M059J (cell line): ENCODE data around the gene CDYL. TPM values are rescaled to one million over a fixed set of nuclear protein-coding genes. Genes with fewer than 3 reads are reported as not detected.

Experiments
- DNase-seq: peaks from one replicate; pipeline ENCODE4 v3.0.0-alpha.2; 2012; ENCODE audit warnings: low read depth
- total RNA-seq: library from RNA; depleted of rRNA; stranded (reverse); fragments of >200 nt; shearing (Covaris generic); gene quantifications from 2 replicates; pipeline ENCODE4 v1.2.3, GENCODE V29; 2014; rRNA removed

CDYL gene, protein sequence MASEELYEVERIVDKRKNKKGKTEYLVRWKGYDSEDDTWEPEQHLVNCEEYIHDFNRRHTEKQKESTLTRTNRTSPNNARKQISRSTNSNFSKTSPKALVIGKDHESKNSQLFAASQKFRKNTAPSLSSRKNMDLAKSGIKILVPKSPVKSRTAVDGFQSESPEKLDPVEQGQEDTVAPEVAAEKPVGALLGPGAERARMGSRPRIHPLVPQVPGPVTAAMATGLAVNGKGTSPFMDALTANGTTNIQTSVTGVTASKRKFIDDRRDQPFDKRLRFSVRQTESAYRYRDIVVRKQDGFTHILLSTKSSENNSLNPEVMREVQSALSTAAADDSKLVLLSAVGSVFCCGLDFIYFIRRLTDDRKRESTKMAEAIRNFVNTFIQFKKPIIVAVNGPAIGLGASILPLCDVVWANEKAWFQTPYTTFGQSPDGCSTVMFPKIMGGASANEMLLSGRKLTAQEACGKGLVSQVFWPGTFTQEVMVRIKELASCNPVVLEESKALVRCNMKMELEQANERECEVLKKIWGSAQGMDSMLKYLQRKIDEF
- 34.3 and 49.2 TPM in 2 replicates for total RNA-seq

GRCh38 chr6:4776131-4776492 is at the start of gene CDYL:
Gene CDYL, plus strand, starts transcription at chr6:4776404. Its CDS starts 380 bp downstream, at chr6:4776784.
- DNase-seq = peak; percentile 83

DNA sequence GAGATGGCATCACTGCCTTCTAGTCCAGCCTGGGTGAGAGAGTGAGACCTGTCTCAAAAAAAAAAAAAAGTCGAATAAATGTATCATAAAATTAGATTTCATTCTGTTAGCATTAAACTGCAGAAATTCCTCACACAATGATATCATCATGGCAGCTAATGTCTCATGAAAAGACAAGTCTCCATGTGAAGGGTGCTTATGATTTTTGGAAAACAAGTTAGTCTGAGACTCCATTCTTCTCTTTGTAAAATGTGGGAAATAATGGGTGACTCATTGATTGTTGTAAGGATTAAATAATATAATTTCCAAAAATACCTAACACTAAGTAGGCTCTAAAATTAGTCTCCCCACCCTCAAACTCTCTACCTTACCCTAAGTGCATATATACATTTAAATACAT is 49.6 kb upstream of the CDYL start:
- DNase-seq = no peak

GRCh38 chr6:4727217-4727616 is 49.0 kb upstream of the CDYL start:
- no peak for DNase-seq

GRCh38 chr6:4727671-4728435 is 48.4 kb upstream of the CDYL start:
- peak; percentile 75 for DNase-seq

GRCh38 chr6:4728436-4728769 is 47.8 kb upstream of the CDYL start:
- DNase-seq = no peak

DNA sequence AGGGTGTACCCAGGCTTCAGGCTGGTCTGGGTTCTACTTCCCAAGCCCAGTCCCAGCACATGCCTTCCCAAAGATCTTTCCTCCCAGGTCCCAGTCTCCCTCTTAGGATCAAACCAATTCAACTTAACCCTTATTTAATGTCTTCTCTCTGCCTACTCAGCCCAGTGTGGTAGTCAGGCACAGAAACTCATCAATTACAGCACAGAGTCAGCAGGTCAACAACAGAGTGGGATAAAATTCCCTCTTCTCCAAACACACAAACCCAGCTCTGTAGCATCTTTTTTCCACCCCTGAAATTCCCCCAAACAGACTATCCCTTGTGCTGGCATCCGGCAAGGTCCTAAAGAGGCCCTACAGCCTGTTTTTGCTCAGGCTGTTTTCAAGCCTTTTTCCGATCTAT is 47.3 kb upstream of the CDYL start:
- DNase-seq = no peak

- no peak for DNase-seq
Observed at GRCh38 chr6:4731996-4732395, 44.2 kb upstream of the CDYL start.

DNA sequence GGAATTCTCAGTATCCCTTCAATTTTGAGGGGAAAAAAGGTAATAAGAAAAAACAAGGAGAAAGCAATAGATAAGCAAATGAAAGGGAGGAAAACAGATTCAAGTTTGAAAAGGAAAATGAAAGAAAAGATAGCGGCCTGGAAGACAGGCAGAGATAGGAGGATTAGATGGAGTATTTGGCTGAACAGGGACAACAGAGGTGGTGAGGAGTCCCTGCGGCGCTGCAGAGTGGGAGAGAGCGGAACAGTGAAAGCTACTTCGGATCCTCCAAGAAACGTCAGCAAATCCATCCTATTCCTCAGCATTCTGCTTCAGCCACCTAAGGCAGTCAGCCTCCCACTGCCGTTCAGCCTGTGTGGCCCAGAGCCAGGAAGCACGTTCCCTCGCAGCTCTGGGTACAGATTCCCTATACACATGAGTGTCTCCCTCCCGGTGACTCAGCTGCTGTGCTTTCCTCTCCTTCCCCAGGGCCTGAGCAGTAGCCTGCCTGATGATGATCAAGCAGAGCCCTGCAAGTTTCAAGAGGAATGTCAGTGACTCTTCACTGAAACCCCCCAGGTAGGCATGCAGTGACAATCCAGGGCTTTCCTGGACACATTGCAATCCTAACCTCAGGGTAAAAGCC is 43.4 kb upstream of the CDYL start:
- peak; percentile 98 for DNase-seq

GRCh38 chr6:4736371-4736873 is 39.8 kb upstream of the CDYL start:
- DNase-seq = no peak

DNA sequence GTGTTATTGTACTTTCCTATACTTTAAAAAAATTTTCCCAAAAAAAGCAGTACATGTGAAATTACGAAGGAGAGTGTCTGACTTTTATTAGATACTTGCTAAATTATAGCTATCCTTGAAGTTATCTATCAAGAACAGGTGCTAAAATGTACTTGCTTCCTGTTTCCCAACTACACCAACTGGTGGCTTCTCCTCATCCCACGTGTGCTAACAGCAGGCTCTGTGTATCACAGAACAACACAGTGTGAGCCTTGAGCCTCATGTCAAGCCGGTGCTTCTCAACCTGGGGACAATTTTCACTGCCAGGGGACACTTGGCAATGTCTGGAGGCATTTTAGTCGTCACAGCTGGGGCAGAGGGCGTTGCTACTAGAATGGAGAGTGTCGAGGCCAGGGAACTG is 36.2 kb upstream of the CDYL start:
- no peak for DNase-seq

- DNase-seq = no peak
Observed at GRCh38 chr6:4743062-4743461, 33.1 kb upstream of the CDYL start.

DNA sequence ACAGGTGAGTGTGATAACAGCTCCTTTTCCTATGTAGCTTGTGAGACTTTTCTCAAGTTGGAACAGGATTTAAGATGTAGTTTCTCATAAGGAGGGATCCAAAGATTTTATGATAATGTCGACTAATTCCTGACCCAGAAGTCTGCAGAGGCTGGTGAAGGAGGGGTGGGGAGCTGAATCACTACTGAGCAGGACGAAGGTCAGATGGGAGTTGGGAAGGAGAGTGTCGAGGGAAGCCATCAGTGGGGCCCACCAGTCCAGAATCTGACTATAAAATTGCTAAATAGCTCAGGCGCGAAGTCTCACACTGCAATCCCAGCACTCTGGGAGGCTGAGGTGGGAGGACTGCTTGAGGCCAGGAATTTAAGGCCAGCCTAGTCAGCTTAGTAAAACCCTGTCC is 32.3 kb upstream of the CDYL start:
- DNase-seq = no peak

DNA sequence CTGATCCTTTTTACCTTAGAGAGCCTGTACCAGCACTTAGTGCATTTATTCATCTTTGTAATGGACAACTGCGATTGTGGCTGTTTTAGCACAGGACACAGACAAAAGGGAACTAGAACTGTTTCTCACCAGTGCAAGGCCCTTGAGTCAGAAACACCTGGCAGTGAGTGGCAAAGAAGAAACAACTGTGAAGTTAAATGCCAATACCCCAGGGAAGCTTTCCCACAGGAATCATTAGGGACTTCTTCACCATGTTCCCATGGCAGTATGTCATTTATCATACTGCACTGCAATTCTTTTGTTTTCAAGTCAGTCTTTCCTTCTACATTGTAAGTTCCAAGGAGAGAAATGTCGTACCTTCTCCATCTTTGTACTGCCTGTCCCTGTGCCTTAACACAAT is 28.6 kb upstream of the CDYL start:
- no peak for DNase-seq

- no peak for DNase-seq
Observed at GRCh38 chr6:4751823-4752464, 24.3 kb upstream of the CDYL start.

- peak; percentile 33 for DNase-seq
Observed at GRCh38 chr6:4756247-4756646, 20.0 kb upstream of the CDYL start.

- no peak for DNase-seq
Observed at GRCh38 chr6:4759997-4760396, 16.2 kb upstream of the CDYL start.

GRCh38 chr6:4760773-4761172 is 15.4 kb upstream of the CDYL start:
- no peak for DNase-seq

DNA sequence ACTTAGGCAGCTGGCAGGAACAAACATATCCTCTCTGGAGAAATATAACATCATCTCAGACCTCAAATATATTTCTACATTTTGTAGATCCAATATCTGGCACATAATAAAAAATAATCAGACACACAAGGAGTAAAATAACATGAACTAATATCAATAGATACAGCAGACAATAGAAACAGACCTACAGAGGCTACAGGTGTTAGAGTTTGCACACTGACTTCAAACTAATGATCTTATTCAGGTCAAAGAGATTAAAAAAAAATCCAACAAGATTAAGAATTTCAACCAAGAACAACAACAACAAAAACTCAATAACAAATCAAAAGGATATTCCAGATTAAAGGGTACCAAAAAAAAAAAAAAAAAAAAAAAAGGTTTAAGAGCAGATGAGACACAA is 13.9 kb upstream of the CDYL start:
- DNase-seq = no peak

DNA sequence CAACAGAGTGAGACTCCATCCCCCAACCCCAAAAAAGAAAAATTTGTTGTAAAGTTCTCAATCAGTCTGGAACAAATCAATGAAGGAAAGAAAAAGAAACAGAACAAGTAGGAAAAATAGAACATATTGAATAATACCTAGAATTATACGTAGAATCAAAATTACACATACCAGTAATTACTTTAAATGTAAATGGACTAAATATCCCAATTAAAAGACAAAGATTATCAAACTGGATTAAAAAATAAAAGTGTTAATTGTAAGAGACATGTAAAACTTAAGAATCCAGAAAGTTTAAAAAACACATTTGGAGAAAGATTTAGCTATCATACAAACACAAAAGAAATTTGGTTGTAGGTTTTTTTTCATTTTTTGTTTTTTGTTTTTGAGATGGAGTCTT is 12.3 kb upstream of the CDYL start:
- no peak for DNase-seq

GRCh38 chr6:4768815-4769214 is 7.4 kb upstream of the CDYL start:
- DNase-seq = no peak

GRCh38 chr6:4772750-4773149 is 3.5 kb upstream of the CDYL start:
- DNase-seq = no peak

DNA sequence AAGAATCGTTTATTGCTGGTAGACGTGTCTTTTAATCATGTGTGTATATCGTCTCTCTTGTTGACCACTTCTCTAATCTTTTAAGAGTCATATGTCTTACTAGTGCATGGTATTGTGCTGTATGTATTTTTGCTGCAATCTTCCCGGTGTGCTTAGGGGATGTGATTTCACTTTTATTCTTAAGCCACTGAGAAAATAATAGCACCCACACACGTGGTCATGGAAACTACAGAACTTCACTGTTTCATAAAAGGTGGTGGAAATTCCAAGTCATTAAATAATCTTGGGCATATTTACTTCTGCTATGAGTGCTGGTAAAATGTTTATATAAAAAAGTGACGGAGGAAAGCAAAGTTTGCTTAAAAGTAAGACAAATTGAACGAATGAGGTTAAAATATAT is 3.0 kb upstream of the CDYL start:
- DNase-seq = no peak
